GM18499 (cell line): ENCODE data around the gene RPRD1B.

Experiments
- ATAC-seq: cut with Tn5 transposase; IDR thresholded peaks from one replicate; pipeline ENCODE4 v1.9.1; 2021; ENCODE audit warnings: moderate number of reproducible peaks; ENCODE audit not compliant: insufficient read depth, unreplicated experiment

The RPRD1B gene

GRCh38 chr20:38115896-38116295, 82.3 kb downstream of the RPRD1B start:
- ATAC-seq, result no peak

GRCh38 chr20:38116409-38117165, 83.0 kb downstream of the RPRD1B start:
- ATAC-seq, result no peak

GRCh38 chr20:38117205-38117604, 83.7 kb downstream of the RPRD1B start:
- no peak for ATAC-seq

- no peak for ATAC-seq
Measured at GRCh38 chr20:38117635-38118034, 84.1 kb downstream of the RPRD1B start.

GRCh38 chr20:38119446-38119845, 85.9 kb downstream of the RPRD1B start:
- ATAC-seq, result no peak

DNA sequence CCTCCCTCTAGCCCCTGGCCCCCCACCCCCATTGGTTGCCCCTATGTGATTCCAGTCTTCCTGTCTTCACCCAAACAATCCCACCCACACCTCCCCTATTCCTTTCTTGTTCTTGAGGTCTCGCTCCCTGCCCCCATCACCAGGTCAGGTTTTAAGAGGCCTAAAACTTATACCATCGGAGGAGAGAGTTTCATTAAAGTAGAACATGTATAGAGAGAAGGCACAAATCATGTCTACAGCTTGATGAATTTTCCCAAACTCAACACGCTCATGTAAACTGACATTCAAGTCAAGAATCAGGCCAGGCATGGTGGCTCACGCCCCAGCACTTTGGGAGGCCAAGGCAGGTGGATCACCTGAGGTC, 87.1 kb downstream of the RPRD1B start:
- no peak for ATAC-seq

DNA sequence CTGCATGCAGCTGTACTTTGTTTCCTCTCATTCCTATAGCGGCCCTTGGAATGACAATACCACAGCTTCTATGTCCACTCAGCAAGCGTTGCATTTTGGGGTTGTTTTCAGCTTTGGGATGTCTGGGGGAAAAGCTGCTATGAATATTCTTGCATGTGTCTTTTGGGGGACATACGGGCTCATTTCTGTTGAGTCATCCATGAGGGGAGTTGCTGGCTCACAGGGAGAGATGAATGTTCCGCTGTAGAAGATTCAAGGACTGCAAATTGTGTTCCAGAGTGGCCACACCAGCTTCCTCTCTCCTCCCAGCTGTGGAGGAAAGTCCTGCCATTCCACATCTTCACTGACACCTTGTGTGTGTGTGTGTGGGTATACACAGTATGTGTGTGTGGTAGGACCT, 88.2 kb downstream of the RPRD1B start:
- no peak for ATAC-seq

- no peak for ATAC-seq
Measured at GRCh38 chr20:38123021-38123587, 89.6 kb downstream of the RPRD1B start.

DNA sequence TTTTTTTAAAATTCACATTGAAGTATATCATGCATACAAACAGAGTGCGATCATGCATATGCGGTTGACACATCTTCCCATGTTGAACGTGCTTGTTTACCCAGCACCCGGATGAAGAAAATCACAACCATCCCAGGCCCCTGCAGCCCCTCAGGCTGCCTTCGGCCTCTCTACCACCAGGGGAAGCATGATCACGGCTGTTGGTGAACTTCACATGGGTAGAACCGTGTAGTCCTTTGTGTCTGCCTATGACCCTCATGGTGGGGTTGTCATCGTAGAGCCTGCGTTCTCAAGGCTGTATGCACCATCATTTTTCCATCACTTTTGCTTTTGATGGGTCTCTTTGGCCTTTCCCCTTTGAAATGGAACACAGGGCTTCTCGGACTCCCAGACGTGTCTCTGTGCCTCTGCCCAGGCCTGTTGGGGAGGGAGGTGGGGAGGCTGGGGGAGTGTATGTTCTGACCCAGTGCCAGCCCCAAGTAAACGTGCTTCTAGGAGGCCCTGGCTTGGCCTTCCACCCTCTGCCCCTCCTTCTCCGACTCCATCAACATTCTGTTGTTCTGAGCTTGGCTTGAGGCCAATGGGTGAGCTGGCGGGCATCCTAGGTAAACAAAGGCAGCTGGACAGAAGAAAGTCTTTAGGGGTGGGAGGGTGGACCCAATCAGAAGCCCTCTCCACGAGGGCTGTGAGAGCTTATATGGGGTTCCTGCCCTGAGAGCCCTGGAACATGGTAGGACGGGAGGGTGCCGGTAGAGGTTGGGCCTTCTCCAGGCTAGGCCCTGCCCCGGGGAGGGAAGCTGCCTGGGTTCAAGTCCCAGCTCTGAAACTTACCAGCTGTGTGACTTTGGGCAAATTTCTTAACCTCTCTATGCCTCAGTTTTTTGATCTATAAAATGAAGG, 91.9 kb downstream of the RPRD1B start:
- no peak for ATAC-seq

- ATAC-seq, result no peak
Measured at GRCh38 chr20:38126146-38126921, 92.8 kb downstream of the RPRD1B start.

- no peak for ATAC-seq
Measured at GRCh38 chr20:38126932-38127621, 93.5 kb downstream of the RPRD1B start.

DNA sequence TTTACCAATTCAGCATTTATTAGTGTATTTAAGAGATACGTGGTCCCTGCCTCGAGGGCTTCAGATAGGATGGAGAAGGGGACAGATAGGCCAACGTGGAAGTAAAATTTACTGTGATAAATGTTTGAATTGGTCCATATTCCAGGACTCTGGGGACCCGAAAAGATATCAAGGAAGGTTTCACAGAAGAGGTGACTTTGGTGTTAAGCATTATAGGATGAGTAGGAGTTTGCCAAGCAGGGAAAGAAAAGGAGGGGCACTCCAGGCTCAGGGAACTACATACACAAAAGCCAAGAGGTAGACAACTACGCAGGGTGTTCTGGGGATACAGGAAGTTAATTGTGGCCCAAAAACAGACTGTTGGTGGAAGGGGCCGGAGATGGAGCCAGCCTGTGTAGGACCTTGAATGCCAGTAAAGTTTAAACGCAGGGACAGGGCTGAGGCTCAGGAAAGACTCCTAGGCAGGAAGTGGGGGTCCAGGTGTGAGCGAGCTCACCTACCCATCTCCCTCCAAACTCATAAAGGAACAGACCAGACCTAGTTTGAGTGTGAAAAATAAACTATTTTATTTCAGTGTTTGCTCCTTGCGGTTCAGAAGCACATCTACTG, 94.5 kb downstream of the RPRD1B start:
- ATAC-seq, result no peak

- ATAC-seq, result no peak
Measured at GRCh38 chr20:38128691-38129090, 95.1 kb downstream of the RPRD1B start.

DNA sequence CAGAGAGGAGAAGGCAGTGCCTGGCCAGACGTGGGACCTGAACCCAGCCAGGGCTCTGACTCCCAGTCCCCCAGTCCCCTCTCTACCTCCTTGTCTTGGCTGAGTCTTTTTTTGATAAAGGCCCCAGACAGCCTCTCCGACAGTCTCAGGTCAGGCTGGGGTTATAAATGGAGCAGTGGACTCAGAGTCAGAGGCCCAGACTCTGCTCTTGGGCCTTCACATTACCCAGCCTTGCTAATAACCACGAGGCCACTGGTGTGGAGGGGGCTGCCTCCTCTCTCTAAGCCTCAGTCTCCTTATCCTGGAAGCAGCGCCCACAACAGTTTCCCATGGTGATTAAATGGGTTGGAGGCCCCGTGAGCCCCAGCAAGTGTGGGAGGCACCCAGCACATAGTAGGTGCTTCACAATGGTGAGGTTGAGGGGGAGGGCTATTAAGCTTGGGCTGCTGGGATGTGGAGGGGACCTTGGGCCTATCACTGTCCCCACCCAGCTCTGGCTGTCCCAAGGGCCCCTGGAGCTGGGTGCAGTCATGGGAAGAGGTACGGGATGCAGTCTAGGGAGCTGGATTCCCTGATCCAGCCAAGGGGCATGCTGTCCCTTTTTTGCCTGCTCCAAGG, 95.8 kb downstream of the RPRD1B start:
- no peak for ATAC-seq

DNA sequence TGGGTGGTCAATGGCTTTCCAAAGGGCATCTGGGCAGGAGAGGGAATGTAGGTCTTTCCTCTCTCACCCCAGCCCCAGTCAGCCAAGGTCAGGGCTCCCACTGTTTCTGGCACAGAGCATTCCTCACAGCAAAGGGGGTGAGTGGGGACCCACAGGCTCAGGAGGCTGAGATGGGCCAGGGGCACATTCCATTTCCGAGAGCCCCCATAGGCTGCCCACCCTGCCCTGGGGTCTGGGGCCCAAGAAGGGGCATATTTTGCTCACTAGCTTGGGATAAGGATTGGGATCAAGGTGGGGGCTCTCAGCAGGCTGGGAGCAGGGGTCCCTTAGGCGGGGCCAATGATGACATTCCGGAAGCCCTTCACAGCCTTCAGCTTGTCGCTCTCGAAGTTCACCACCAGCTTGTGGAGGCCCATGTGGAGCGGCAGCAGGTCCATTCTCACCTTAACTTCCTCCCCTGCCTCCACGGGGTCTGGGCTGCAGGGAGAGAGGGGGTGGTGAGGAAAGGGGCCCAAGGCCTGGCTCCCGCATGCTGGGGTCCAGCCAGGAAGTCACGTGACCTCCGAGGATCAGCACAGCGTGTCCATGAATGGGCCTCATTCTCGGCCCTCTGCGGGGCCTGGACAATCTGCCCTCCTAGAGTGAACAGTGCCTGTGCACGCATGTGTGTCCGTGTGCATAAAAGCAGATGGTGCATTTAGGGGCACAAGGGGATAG, 96.5 kb downstream of the RPRD1B start:
- no peak for ATAC-seq

GRCh38 chr20:38130687-38131587, 97.4 kb downstream of the RPRD1B start:
- ATAC-seq, result no peak

- no peak for ATAC-seq
Measured at GRCh38 chr20:38131588-38132121, 98.1 kb downstream of the RPRD1B start.
